Measurements from ENCODE around the gene GOLGB1.

The GOLGB1 gene

GRCh38 chr3:121626495-121626894, 123.0 kb downstream of the GOLGB1 start:
- no peak for DNase-seq

- DNase-seq = no peak
Measured at GRCh38 chr3:121624147-121624899, 125.2 kb downstream of the GOLGB1 start.

GRCh38 chr3:121621491-121621890, 128.1 kb downstream of the GOLGB1 start:
- no peak for DNase-seq

- no peak for DNase-seq
Measured at GRCh38 chr3:121619691-121620090, 129.8 kb downstream of the GOLGB1 start.

All from NCI-H524 treated with DMSO at 0.1 percent for 48 hours (cell line).